Occipital lobe (tissue), 2 donors: Measurements from ENCODE around the gene PLXNA2. TPM values are rescaled to one million over a fixed set of nuclear protein-coding genes. Genes with fewer than 3 reads are reported as not detected.
A peak's percentile ranks its signal among the peaks of the same experiment; 100 is the strongest.

Experiments used
- DNase-seq: peaks from one replicate; lab custom pipeline; 2025; lab: John Stamatoyannopoulos, UW
- total RNA-seq: library from RNA; depleted of rRNA; stranded (reverse); fragments of >200 nt; gene quantifications from one replicate; pipeline ENCODE4 v1.2.3, GENCODE V29; 2014

Gene PLXNA2
- total RNA-seq, 1 donor from 2014 or later, result 60.7 TPM

DNA sequence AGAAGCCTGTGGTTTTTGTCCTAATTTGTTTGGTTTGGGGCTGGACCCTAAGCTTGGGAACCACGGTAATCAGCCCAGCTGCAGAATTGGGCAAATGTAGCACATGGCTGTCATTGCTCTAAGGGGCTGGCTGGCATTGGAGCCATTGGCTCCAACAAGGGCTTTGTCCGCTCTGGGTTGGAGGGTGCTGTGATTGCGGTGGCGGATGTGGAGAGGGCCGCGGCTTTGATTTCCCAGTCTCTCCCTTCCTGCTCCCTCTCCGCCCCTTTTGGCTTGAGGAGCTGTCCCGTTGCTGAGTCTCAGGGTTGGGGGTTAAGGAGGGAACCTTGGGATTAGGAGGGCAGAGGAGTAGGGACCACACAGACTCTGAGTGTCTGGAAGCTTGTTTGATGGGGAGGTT lies 241.5 kb downstream of the PLXNA2 start:
- DNase-seq, result no peak

DNA sequence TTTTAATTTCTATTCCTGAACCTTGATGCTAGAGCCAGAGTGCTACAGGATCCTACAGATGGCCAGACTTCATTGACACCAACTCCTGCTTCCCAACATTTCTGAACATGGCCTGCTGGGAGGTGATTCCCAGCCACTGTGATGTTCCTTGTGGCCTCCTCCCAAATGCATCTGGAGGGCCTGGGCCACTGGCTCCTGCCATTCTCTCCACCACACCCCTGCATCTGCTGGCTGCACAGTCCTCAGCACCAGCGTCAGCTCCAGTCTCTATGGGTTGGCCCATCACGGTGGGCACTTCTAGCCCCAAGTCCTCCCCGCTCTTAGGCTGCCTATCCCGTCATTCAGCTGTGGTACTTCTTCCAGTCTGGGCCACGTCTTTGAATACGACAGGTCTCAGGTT lies 242.1 kb downstream of the PLXNA2 start:
- no peak for DNase-seq

DNA sequence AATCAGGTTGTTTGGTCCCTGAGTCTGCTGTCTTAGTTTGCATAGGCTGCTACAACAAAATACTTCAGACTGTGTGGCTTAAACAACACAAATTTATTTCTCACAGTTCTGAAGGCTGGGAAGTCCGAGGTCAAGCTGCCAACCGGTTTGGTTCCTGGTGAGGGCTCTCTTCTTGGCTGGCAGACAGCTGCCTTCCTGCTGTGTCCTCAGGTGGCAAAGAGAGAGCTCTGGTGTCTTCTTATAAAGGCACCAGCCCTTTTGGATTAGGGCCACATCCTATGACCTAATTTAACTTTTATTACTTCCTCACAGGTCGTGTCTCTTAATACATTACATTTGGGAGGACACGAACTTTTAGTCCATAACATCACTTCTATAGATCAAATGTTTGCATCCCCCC lies 243.7 kb downstream of the PLXNA2 start:
- DNase-seq, result no peak

GRCh38 chr1:207999972-208000371 lies 244.2 kb downstream of the PLXNA2 start:
- DNase-seq, result no peak

DNA sequence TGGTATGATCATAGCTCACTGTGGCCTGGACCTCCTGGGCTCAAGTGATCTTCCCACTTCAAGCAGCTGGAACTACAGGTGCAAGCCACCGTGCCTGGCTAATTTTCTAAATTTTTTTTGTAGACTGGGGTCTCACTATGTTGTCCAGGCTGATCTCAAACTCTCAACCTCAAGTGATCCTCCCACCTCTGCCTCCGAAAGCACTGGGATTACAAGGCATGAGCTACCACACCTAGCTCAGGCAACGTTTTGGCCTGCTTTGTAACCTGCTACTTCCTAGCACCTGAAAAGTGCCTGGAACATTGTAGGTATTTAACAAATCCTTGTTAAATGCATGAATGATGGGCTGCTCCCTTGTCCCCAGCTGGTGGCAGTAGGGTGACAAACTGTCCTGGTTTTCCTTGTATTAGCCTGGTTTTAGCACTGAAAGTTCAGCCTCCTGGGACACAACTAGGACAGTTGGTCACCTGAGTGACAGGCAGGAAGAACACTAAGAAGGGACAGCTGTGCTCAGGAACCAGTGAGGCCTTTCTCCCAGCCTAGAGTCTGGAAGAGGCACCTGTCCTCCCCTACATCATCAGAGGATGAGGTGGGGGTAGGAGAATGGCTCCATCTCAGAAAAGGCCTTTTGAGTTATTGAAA lies 244.8 kb downstream of the PLXNA2 start:
- no peak for DNase-seq

DNA sequence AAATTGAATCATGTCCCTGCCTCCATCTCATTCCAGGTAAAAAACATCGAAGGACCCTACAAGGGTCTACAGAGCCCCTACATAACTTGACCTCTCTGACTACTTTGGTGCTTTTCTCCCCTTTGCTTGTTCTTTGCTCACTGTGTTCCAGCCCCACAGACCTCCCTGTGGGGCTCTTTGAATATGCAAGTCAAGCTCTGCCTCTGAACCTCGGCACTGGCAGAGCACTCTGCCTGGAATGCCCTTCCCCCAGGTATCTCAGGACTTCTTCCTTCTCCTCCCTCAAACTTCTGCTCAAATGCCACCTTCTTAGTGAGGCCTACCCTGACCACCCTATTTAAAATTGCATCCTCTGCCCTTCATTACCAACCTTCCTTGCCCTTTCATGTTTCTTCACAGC lies 245.5 kb downstream of the PLXNA2 start:
- no peak for DNase-seq

DNA sequence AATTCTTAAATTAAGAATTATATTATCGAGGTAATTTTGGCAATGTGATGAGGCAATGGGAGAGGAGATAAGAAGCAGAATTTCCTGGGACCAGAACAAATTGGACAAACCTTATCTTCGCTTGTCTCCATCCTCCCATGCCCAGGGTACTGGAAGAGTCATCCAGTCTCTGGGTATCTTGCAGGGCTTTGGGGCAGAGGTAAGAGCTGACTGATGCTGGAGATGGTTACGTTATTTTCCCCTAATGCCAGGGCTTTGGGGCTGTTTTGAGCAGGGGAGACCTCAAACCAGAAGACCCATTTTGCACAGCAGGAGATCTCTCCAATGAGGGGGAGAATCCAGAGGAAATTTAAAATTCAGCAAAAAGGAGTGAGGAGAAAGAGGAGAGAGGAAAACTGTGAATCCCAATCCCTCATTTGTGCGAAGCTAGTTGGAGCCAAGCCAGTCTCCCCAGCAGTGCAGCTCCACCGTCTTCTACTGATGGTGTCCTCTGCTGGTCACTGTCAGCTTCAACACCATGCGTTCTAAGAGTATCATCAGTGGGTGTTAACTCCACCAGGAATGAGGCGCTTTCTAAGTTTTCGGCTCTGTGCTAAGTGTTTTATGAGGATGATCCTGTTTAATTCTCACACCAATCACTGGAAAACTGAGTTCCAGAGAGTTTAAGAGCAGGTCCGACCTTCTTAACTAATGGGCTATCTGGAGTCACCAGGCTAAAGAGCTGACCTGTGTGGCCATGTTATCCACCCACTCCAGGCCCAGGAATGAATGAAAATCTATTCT lies 246.5 kb downstream of the PLXNA2 start:
- peak; percentile 33 for DNase-seq

DNA sequence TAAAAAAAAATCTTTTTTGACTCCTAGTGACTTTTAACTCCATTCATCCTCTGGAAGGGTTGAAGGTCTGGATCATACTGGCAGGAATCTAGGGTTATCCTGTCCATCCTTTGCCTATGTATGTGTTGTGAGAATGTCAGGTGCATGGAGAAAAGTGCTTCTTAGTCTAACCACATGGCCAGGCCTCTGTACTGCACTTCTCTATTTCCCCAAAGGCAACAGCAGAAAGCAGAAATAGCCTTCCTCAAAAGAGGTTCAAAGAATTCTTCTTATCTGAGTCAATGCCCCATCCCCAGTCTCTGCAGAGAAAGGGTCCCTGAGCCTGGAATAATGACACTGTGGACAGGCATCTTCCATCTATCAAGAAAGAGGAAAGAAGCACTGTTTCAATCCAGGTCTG lies 247.5 kb downstream of the PLXNA2 start:
- DNase-seq, result no peak

DNA sequence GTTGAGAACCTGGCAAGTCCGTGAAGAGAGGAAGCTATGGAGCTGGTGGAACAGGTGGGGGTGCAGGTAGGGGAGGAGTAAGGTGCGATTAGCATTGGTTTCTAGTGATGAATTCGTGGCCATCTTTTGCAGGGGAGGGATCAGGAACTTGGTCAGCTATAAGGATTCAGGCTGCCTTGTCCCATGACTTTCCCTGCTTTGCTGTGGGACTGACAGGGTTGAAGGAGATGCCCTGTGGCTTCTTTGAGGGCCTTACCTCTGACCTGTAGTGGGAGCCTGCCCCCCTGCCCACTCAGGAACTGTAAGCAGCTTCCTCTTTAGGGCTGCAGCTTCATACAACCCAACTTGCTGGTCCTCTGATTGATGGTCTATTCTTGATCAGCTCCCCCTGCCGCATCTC lies 248.6 kb downstream of the PLXNA2 start:
- DNase-seq, result no peak

- DNase-seq, result no peak
Observed at GRCh38 chr1:207993477-207994445, 250.4 kb downstream of the PLXNA2 start.

DNA sequence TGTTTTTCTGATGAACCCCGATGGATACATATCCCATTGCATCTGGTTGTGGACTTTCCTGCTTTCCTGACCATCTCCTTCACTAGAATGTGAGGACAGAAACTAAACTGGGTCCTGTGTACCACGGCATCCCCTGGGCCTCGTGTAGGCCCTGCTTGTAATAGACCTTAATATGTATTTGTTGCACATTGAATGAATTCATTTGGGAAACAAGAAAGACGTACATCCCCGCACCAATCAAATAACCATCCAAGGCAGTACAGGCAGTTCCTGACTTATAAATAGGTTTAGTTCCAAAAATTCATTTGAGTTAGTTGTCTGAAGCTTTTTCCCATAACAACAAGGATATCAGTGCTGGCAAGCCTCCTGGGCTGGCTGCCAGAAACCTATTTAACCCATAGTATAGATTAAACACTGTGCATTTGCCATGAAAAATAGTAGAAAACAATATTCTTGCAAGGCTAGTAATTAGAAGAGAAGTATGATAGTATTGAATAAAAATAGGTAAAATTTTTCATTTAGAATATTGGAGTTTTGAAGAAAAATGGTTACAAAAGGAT lies 251.4 kb downstream of the PLXNA2 start:
- DNase-seq, result no peak

GRCh38 chr1:207991583-207992026 lies 252.6 kb downstream of the PLXNA2 start:
- DNase-seq, result no peak

DNA sequence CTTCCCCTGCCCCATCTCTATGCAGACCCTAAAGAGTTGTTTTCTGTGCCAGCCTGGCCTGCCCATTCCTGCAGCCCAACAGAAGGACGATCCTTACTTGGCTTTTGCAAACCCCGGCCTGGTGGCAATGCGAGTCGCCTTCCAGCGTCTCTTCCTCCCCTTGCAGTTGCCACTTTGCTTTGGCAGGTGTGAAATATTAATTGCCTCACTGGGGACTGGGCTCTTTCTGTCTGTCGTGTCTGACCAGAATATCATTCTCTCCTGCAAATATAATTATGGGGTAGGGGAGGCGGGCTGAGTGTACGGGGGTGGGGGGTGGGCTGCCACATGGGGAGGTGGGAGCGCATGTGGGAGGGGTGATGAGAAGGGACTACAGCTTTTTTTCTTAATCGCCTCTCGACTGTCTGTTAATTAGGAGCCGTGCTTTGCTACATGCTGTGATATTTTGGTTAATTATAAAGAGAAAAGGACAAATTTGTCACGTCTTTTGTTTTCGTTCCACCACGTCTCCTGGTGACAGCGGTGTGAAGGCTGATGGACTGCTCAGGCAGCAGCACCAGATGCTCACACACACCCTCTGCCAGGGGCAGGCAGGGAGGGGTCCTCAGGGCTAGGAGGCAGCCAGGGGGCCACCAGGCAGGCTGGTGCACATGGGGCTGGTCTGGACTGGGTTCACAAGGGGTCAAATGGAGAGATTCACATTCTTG lies 253.2 kb downstream of the PLXNA2 start:
- DNase-seq, result no peak

- no peak for DNase-seq
Observed at GRCh38 chr1:207990455-207990854, 253.7 kb downstream of the PLXNA2 start.

GRCh38 chr1:207988326-207989165 lies 255.6 kb downstream of the PLXNA2 start:
- DNase-seq, result no peak

DNA sequence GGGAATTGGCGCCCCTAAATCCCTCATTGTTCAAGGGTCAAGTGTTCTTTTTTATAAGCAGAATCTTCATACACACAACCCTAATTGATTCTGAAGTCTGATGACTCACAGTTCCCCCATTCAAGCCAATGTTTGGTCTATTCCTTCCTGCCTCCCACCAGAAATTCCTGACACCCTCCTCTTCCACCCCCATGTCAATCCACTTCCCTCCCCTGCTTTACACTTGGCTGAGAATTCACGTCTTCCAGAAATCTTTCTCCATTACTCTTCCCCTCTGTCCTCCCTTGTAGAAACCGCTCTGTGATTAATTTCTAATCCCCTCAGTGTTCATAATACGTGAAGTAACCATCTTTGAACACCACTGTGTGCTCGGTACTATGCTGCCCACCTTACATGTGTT lies 257.0 kb downstream of the PLXNA2 start:
- no peak for DNase-seq

DNA sequence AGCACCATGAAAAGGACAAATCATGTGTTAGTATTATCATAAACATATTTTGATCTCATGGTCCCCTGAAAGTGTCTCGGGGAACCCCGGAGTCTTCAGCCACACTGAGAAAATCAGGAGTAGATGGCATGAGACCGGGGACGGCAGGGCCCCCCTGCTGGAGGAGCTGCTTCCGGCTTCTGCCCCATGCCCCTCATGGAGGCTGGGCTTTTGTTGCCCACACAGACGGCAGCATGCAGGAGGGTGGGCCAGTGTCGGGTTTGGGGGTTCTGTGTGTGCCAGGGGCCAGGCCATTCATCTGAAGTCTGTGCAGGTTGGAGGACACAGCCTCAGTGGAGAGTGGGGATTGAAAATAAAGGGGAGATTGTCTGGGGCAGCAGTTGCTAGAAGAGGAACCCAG lies 258.2 kb downstream of the PLXNA2 start:
- DNase-seq, result no peak

- DNase-seq, result no peak
Observed at GRCh38 chr1:207984831-207985572, 259.2 kb downstream of the PLXNA2 start.

DNA sequence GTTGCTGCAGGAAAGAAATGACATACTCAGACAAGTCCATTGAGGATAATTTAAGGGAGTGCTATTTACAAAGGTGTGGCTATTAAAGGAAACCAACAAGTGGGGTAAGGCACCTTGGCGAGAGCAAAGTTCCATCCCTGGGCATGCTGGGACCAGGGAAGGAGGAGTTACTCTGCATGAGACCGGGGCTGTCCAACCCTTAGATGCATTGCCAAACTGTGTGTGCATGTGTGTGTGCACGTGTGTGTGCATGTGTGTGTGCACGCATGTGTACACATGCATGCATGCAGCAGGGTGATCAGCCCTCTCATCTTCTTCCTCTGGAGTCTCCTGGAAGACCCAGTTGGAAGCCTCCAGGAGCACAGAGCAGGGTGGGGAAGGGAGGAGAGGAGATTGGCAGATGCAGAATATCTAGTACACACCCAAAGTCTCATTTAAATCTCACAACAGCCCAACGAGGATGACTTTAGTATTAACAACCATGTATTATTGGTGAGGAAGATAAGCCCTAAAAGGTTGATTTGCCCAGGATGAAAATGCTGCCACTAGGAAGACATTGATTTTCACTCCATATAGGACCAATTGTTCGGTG lies 261.0 kb downstream of the PLXNA2 start:
- no peak for DNase-seq
